HG03066 (cell line): Measurements from ENCODE around the gene TPST2.

Source experiments
- ATAC-seq: cut with Tn5 transposase; IDR thresholded peaks from one replicate; pipeline ENCODE4 v1.9.1; 2021; ENCODE audit warnings: low read depth; ENCODE audit not compliant: unreplicated experiment

TPST2 gene

DNA sequence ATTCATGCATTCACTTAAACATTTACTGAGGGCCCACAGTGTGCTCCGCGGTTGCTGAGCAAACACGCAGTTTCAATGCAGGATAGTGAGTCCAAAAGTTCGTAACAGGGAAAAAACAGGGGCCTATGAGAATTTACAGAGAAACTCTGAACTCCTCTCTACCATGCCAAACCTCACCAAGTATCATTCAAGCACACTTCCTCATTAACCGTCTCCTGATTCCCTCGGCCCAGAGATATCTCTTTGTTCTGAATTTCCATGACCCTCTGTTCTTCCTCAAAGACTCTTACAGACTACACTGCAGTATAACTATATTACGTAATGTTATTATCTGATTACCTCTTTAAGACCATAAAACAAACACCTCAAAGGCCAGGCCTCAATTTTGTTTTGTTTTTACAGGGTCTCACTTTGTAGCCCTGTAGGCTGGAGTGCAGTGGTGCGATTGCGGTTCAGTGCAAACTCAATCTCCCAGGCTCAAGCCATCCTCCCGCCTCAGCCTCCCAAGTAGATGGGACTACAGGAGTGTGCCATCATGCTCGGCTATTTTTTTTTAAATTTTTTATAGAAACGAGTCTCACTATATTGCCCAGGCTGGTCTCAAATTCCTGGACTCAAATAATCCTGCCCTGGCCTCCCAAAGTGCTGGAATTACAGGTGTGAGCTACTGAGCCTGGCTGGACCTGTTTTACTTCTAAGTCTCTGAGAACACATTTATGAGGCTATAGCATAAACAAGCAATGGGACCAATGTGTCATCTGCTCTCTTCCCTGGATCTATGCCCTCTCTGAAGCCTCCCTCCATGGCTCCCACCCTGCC, 109.9 kb downstream of the TPST2 start:
- ATAC-seq = no peak

DNA sequence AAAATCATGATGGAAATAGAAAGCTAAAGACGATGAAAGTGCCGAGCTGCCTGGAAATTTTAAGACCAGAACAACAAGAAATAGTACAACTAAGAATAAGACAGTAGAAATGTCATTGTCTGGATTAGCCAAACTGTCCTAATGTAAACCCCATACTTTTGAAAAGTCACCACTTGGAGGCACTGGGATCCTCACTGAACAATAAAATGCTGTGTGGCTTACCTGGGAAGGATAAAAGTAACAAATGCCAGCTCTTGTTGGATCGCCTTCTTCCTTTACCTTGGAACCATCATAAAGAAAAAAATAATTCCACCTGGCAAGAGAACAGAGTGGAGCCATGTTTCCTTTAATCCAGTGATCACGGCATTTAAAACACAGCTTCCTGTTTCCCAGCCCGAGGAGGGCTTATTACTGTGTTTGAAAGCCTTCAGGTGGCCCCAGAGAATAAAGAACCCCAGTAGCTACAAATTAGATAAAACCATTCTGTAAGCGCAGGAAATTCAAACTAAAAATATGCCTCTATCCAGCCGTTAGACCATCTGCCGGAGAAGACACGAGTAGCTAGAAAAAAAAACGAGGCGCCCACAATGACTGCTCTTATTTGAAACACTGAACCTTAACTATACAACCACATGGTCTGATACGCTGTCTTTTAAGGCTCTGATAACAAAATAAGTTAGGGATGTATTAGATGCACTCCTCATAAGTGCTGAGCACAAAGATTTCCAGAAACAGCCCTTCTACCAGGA, 110.7 kb downstream of the TPST2 start:
- ATAC-seq = no peak

GRCh38 chr22:26477341-26477731, 112.6 kb downstream of the TPST2 start:
- ATAC-seq = no peak

- no peak for ATAC-seq
These were observed 113.1 kb downstream of the TPST2 start for GRCh38 chr22:26476705-26477340.

DNA sequence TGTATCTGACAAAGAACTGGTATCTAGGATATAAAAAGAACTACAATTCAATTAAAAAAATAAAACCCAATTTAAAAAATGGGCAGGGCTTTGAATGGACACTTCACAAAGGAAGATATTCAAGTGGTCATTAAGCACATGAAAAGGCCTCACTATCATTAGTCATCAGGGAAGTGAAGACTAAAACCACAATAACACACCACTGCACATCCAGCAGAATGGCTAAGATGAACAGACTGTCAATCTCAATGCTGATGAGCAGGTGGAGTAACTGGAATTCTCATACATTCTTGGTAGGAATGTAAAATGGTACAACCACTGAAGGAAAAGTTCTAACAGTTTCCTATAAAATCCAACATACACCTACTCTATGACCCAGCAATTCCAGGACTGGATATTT, 115.2 kb downstream of the TPST2 start:
- ATAC-seq = no peak
